ENCODE data around the gene LKAAEAR1.

Gene LKAAEAR1

GRCh38 chr20:64067005-64067632 is 17.1 kb downstream of the LKAAEAR1 start:
- DNase-seq (ENCODE audit: low read depth in 2 of 2), result no peak

- DNase-seq (ENCODE audit: low read depth in 2 of 2), result peak; percentile 48 to 61
These were observed 18.2 kb downstream of the LKAAEAR1 start for GRCh38 chr20:64065974-64066343.

GRCh38 chr20:64065062-64065973 is 18.9 kb downstream of the LKAAEAR1 start:
- DNase-seq (ENCODE audit: low read depth in 2 of 2), result no peak

GRCh38 chr20:64064145-64064698 is 20.0 kb downstream of the LKAAEAR1 start:
- DNase-seq (ENCODE audit: low read depth in 2 of 2), result no peak

- peak in 1 of 2 donors; percentile 51 for DNase-seq (ENCODE audit: low read depth in 2 of 2)
These were observed 20.6 kb downstream of the LKAAEAR1 start for GRCh38 chr20:64063389-64064144.

GRCh38 chr20:64062596-64063388 is 21.4 kb downstream of the LKAAEAR1 start, which contains the start of gene TCEA2:
Gene TCEA2 (plus strand): TSS chr20:64063198. CDS start chr20:64063313, 115 bp downstream.
- DNase-seq (ENCODE audit: low read depth in 2 of 2), result peak; percentile 87 to 95

- DNase-seq (ENCODE audit: low read depth in 2 of 2), result no peak
These were observed 22.0 kb downstream of the LKAAEAR1 start for GRCh38 chr20:64062276-64062595.

- no peak for DNase-seq (ENCODE audit: low read depth in 2 of 2)
These were observed 25.7 kb downstream of the LKAAEAR1 start for GRCh38 chr20:64058536-64058935.

GRCh38 chr20:64057628-64058498 is 26.3 kb downstream of the LKAAEAR1 start:
- peak; percentile 68 to 86 for DNase-seq (ENCODE audit: low read depth in 2 of 2)

GRCh38 chr20:64056889-64057627 is 27.1 kb downstream of the LKAAEAR1 start:
- DNase-seq (ENCODE audit: low read depth in 2 of 2), result no peak

- DNase-seq (ENCODE audit: low read depth in 2 of 2), result no peak
These were observed 27.6 kb downstream of the LKAAEAR1 start for GRCh38 chr20:64056639-64056888.

GRCh38 chr20:64055893-64056638 is 28.1 kb downstream of the LKAAEAR1 start:
- no peak for DNase-seq (ENCODE audit: low read depth in 2 of 2)

- no peak for DNase-seq (ENCODE audit: low read depth in 2 of 2)
These were observed 28.8 kb downstream of the LKAAEAR1 start for GRCh38 chr20:64055396-64055892.

GRCh38 chr20:64053841-64054661 is 30.1 kb downstream of the LKAAEAR1 start:
- no peak for DNase-seq (ENCODE audit: low read depth in 2 of 2)

- no peak for DNase-seq (ENCODE audit: low read depth in 2 of 2)
These were observed 31.0 kb downstream of the LKAAEAR1 start for GRCh38 chr20:64052987-64053840.

GRCh38 chr20:64052326-64052722 is 31.9 kb downstream of the LKAAEAR1 start:
- DNase-seq (ENCODE audit: low read depth in 2 of 2), result no peak
